Prostate gland (tissue), 2 donors: Measurements from ENCODE around the gene CCDC91. TPM values are rescaled to one million over a fixed set of nuclear protein-coding genes. Genes with fewer than 3 reads are reported as not detected.

Source experiments
- DNase-seq: peaks from one replicate; pipeline ENCODE4 v3.0.0-alpha.2; 2019; ENCODE audit warnings: low spot score
- H3K27ac ChIP-seq, 2 donors: fragments of 200-600 bp; sonication (generic); 2 replicates each; pipeline ENCODE4 v1.5.1; 2017 to 2019
- H3K27me3 ChIP-seq: fragments of 200-600 bp; sonication (generic); replicated peaks from 2 replicates; pipeline ENCODE4 v1.5.1; 2019; ENCODE audit not compliant: insufficient read depth
- H3K36me3 ChIP-seq, 2 donors: fragments of 200-600 bp; sonication (generic); 1 replicate in 1 of 2; 2 replicates in 1 of 2; pipeline versions ENCODE4 v1.5.1 to v1.8.1; 2017 to 2019
- H3K4me1 ChIP-seq: fragments of 200-600 bp; sonication (generic); replicated peaks from 2 replicates; pipeline ENCODE4 v1.5.1; 2019
- H3K4me3 ChIP-seq, 2 donors: fragments of 200-600 bp; sonication (generic); 2 replicates each; pipeline ENCODE4 v1.5.1; 2017 to 2019
- H3K9me3 ChIP-seq: fragments of 200-600 bp; sonication (generic); 2 replicates; pipeline ENCODE4 v1.5.1; 2017
- CTCF ChIP-seq, 4 experiments: fragments of 200-600 bp in 2 of 4; fragments of 450-650 bp in 2 of 4; sonication (generic) in 2 of 4; IDR thresholded peaks; 1 replicate in 3 of 4; 2 replicates in 1 of 4; pipeline ENCODE4 v1.5.1; 2016 to 2019; ENCODE audit warnings: antibody characterized with exemption in 4 of 4, mild to moderate bottlenecking in 2 of 4, moderate library complexity in 2 of 4
- POLR2A ChIP-seq: fragments of 450-650 bp; IDR thresholded peaks from one replicate; pipeline ENCODE4 v1.6.1; 2016; ENCODE audit warnings: antibody characterized with exemption, mild to moderate bottlenecking
- POLR2AphosphoS5 ChIP-seq: sonication (generic); formaldehyde crosslinking; IDR thresholded peaks from one replicate; pipeline ENCODE4 v1.6.1; 2017; ENCODE audit warnings: antibody characterized with exemption
- WGBS: methylation state at CpG from one replicate; pipeline ENCODE4 v1.1.5; 2018; 5-methylcytosine and 5-hydroxymethylcytosine counted together
- intact Hi-C: fragments of 100-400 bp; cut with DNase I; formaldehyde crosslinking; loops from one replicate; pipeline ENCODE4 v1.14.2; 2022
- total RNA-seq, 2 donors: library from RNA; depleted of rRNA; stranded (reverse); fragments of >200 nt; gene quantifications; one replicate each; pipeline ENCODE4 v1.1.0, GENCODE V29; 2016

The CCDC91 gene
- total RNA-seq, 2 donors from 2014 or later = 25.3 to 42.4 TPM

- H3K4me3 ChIP-seq = no peak overlapping the region
- TF ChIP-seq POLR2AphosphoS5 (no peak), POLR2A (no peak), CTCF (IDR thresholded peaks at IDR 0.05) (no peak)
- H3K4me1 ChIP-seq = no peaks in the 10 kb centered on the region
- no peak for DNase-seq
- no peaks in the 10 kb centered on the region for H3K27me3 ChIP-seq
- intact Hi-C loops = no loop called here
- no peak overlapping the region for H3K27ac ChIP-seq
- no peaks in the 10 kb centered on the region for H3K36me3 ChIP-seq
- H3K9me3 ChIP-seq = no peaks in the 10 kb centered on the region
- 94% methylated on average over 3 of the region's 3 CpGs for WGBS
Observed at GRCh38 chr12:28507867-28508266, 317.6 kb downstream of the CCDC91 start.

GRCh38 chr12:28512406-28512805 lies 322.1 kb downstream of the CCDC91 start:
- DNase-seq = no peak
- Histone ChIP-seq H3K36me3 (no peaks in the 10 kb centered on the region), H3K9me3 (no peaks in the 10 kb centered on the region), H3K27ac (no peak overlapping the region), H3K4me3 (no peak overlapping the region), H3K4me1 (no peaks in the 10 kb centered on the region), H3K27me3 (no peaks in the 10 kb centered on the region)
- TF ChIP-seq POLR2AphosphoS5 (no peak), POLR2A (no peak), CTCF (IDR thresholded peaks at IDR 0.05) (no peak)
- 67% methylated on average over 6 of the region's 6 CpGs for WGBS
- intact Hi-C loops = no loop called here

GRCh38 chr12:28512876-28513275 lies 322.6 kb downstream of the CCDC91 start:
- H3K36me3 ChIP-seq = no peaks in the 10 kb centered on the region
- DNase-seq = no peak
- intact Hi-C loops = no loop called here
- H3K27ac ChIP-seq = no peak overlapping the region
- H3K9me3 ChIP-seq = no peaks in the 10 kb centered on the region
- no peak overlapping the region for H3K4me3 ChIP-seq
- H3K27me3 ChIP-seq = no peaks in the 10 kb centered on the region
- TF ChIP-seq POLR2A (no peak), CTCF (IDR thresholded peaks at IDR 0.05) (no peak), POLR2AphosphoS5 (no peak)
- 24% methylated on average over 1 of the region's 1 CpG for WGBS
- H3K4me1 ChIP-seq = no peaks in the 10 kb centered on the region

- H3K27ac ChIP-seq = no peak overlapping the region
- no peaks in the 10 kb centered on the region for H3K27me3 ChIP-seq
- H3K4me3 ChIP-seq = no peak overlapping the region
- H3K4me1 ChIP-seq = no peaks in the 10 kb centered on the region
- TF ChIP-seq POLR2AphosphoS5 (no peak), CTCF (IDR thresholded peaks at IDR 0.05) (no peak), POLR2A (no peak)
- no peaks in the 10 kb centered on the region for H3K36me3 ChIP-seq
- 89% methylated on average over 1 of the region's 1 CpG for WGBS
- no peaks in the 10 kb centered on the region for H3K9me3 ChIP-seq
- intact Hi-C loops = no loop called here
- no peak for DNase-seq
Observed at GRCh38 chr12:28513983-28514382, 323.7 kb downstream of the CCDC91 start.

- Histone ChIP-seq H3K36me3 (no peaks in the 10 kb centered on the region), H3K27me3 (no peaks in the 10 kb centered on the region), H3K4me3 (no peak overlapping the region), H3K27ac (no peak overlapping the region), H3K4me1 (no peaks in the 10 kb centered on the region), H3K9me3 (no peaks in the 10 kb centered on the region)
- TF ChIP-seq POLR2A = no peak
- TF ChIP-seq CTCF (IDR thresholded peaks at IDR 0.05) = no peak
- TF ChIP-seq POLR2AphosphoS5 = no peak
- WGBS = 29% methylated on average over 1 of the region's 1 CpG
- no peak for DNase-seq
- intact Hi-C loops = no loop called here
Observed at GRCh38 chr12:28517101-28517500, 326.8 kb downstream of the CCDC91 start.
